HPDE6-E6E7 (cell line): ENCODE measurements around the gene MYOCOS.
"Not testable (repeated sequence)": the region's sequence is repeated elsewhere in the genome, so short reads cannot be mapped to it uniquely, and the experiment has no call there.

Experiments used
- DNase-seq: peaks from one replicate; pipeline ENCODE4 v3.0.0; 2011; ENCODE audit warnings: missing footprints; ENCODE audit errors: extremely low spot score

Gene MYOCOS

GRCh38 chr1:171622152-171622462, at the start of gene MYOCOS:
MYOCOS (plus strand) TSS chr1:171622243; CDS start chr1:171623884, 1,641 bp downstream.
- DNase-seq: no peak

- no peak for DNase-seq
Observed at GRCh38 chr1:171576144-171576543, 45.9 kb upstream of the MYOCOS start.

DNA sequence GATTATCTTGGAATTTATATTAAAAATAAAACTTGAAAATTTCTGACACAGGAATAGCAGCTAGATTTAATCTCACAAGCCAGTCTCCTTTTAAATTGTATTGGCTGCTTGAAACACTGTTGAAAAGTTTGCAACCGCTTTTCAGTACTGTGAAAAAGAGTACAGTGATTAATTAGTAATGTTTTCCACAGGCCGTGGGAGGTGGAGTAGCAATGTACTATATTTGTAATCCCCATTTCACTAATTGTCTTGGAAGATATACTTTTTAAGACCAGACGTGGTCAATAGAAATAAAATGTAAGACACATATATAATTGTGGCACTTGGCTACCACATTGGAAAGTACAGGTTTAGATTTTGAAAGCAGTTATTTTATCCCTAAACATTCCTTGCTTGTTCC, 40.8 kb upstream of the MYOCOS start:
- DNase-seq: no peak

GRCh38 chr1:171581766-171582165, 40.3 kb upstream of the MYOCOS start:
- DNase-seq: no peak

DNA sequence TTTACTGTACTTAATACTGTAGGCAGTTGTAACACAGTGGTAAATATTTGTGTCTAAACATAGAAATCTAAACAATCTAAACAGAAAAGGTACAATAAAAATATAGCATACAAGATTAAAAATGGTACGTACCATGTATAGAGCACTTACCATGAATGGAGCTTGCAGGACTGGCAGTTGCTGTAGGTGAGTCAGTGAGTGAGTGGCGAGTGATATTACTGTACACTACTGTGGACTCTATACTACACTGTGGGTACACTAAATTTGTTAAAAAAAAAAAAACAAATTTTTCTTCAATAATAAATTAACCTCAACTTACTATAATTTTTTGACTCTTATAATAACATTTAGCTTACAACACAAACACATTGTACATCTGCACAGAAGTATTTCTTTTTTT, 39.5 kb upstream of the MYOCOS start:
- no peak for DNase-seq

GRCh38 chr1:171583591-171584201, 38.3 kb upstream of the MYOCOS start:
- DNase-seq: no peak

DNA sequence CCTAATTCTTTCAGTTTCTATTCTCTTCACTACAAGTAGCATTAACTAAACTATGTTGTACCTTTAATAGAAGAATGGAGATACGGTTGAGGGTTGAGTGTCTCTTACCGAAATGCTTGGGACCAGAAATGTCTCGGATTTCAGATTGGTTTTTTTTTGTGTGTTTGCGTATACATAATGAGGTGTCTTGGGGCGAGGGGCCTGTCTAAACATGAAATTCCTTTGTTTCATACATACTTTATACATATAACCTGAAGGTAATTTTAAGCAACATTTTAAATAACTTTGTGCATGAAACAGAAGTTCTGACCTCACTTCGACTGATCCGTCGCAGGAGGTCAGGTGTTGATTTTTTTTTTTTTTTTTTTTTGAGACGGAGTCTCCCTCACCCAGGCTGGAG, 36.3 kb upstream of the MYOCOS start:
- no peak for DNase-seq

DNA sequence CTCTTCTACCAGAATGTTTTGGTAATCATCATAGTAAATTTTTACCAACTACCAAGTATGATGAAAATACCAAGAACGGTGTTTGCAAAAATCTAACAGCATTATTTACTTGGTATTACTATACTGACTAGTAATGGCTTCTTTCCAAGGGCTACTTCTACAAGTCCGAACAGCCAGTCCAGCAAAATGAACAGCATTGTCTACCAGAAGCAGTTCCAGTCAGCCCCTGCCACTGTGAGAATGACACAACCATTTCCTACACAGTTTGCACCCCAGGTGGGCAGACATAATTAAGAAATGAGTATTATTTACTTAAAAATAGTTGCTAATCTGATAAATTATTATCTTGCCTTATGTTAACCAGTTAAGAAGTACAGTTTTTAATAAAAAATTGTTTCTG, 33.8 kb upstream of the MYOCOS start:
- DNase-seq: no peak

DNA sequence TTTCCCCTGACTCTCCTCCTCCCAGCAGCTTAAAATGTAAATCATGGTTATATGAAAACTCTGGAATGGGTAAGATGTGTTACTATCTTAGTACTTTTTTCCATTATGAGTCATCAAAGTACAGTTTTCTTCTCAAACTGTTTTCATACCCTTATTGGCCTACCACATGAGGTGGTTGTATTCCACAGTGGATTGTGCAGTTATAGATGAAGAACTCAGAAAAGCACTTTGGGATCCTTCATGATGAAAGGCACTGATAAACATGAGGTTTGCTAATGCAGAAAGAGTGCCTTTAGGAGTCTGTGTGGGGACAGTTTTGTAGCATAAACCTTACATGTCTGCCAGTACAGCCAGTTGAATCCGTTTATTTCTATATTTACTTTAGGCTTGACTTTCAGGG, 32.0 kb upstream of the MYOCOS start:
- no peak for DNase-seq

- DNase-seq: no peak
Observed at GRCh38 chr1:171595324-171595723, 26.7 kb upstream of the MYOCOS start.

- no peak for DNase-seq
Observed at GRCh38 chr1:171596119-171596518, 25.9 kb upstream of the MYOCOS start.

DNA sequence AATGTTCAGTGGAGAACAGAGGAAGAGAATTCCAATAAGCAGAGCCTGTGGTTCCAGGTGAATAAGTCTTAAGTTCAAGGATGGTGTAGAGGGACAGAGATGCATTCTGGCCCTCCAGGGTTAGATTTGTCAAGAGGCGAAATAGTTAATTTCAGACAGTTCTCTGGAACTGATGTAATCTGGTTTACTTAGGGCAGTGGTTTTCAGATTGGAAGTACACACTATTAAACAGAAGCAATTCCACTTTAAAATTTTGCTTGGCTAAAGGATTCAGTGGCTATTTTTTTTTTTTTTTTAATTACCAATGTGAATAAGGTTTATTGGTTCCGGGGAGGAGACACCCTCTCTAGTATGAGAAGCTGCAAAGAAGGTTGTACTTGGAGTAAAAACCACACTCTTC, 25.3 kb upstream of the MYOCOS start:
- no peak for DNase-seq

- DNase-seq: no peak
Observed at GRCh38 chr1:171597203-171597602, 24.8 kb upstream of the MYOCOS start.

DNA sequence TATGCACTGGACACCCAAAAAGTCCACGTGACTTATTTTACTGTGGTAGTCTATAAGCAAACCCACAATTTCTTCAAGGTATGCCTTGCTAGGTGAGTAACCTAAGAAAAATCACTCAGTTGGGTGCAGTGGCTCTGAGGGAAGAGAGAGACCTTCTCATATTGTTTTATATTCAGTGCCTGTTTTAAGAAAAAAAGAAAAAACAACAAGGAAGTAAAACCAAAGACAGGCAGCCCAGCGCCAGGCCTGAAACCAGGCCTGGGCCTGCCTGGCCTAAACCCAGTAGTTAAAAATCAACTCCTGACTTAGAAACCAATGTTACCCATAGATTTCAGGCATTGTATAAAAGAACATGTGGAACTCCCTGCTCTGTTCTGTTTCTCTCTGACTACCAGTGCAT, 21.7 kb upstream of the MYOCOS start:
- not testable (repeated sequence) for DNase-seq

DNA sequence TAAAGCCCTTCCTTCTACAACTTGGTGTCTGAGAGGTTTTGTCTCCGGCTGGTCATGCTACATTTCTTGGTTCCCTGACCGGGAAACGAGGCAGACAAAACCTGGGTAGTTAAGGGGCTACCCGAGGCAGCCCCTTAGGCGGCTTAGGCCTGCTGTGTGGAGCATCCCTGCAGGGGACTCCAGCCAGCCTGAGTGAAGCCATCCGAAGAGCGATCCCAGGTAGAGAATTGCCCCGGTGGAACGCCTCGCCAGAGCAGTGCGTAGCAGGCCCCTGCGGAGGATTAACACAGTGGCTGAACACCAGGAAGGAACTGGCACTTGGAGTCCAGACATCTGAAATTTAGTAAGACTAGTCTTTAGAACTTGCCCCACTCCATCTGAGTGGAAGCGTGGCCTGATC, 21.2 kb upstream of the MYOCOS start:
- DNase-seq: no peak

- not testable (repeated sequence) for DNase-seq
Observed at GRCh38 chr1:171603042-171603441, 19.0 kb upstream of the MYOCOS start.

- no peak for DNase-seq
Observed at GRCh38 chr1:171606402-171606941, 15.6 kb upstream of the MYOCOS start.

- no peak for DNase-seq
Observed at GRCh38 chr1:171610385-171610784, 11.7 kb upstream of the MYOCOS start.

DNA sequence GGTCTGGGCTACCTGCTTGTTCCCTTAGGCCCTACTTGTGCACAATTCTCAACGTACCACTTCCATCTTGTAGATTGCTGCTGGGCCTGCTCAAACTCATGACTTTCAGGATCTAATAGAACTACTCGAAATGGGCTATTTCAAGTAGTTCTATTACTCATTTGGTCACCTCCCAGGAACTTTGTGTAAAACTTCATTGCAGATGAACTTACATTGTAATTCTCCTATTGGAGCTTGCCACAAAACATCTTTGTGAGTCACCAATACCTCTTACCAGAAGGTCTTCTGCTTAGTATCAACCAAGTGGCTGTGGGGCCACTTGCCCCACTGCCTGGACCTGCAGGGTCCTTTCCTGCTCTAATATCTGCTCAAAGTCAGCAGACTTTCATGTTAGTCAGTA, 10.7 kb upstream of the MYOCOS start:
- DNase-seq: no peak

DNA sequence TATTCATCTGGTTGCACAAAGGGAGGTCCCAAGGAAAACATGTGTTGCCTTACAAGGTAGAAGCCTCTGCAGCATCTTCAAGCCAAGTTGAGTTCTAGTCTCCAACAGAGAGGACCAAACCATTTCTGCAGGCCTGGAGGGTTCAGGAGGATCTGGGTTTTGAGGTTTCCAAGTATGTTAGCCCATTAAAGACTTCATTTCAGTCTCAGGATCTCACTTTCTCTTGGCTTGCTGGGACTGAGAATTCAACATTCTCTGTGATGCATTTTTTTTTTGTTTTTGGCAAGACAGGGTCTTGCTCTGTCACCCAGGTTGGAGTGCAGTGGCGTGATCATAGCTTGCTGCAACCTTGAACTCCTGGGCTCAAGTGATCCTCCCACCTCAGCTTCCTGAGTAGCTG, 8.8 kb upstream of the MYOCOS start:
- no peak for DNase-seq

GRCh38 chr1:171615122-171615906, 6.7 kb upstream of the MYOCOS start:
- not testable (repeated sequence) for DNase-seq

DNA sequence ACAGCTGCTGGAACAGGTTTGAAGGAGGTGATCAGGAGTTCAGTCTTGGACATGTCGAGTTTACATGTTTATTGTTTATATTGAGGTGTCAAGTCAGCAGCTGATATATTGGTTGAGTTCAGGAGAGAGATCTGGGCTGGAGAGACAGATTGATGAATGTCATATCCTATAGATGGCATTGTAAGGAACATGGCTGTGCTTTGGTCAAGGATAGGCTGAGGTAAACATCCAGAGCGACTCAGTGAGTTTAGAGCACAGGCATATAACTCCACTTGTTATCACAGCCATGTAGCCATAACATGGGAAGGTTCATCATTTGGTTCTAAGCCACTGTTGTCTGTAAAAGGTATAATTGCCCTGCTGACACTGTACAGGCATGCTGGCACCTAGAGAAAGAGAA, 5.5 kb upstream of the MYOCOS start:
- no peak for DNase-seq

GRCh38 chr1:171623651-171624331, 1.7 kb downstream of the MYOCOS start:
- no peak for DNase-seq
